T-helper 2 cell (primary cell): ENCODE measurements around the gene PILRB.
"Not testable (repeated sequence)": the region's sequence is repeated elsewhere in the genome, so short reads cannot be mapped to it uniquely, and the experiment has no call there.

Source experiments
- DNase-seq, 5 experiments: peaks; one replicate each; pipeline versions ENCODE4 v3.0.0 to v3.0.0-alpha.2; 2012 to 2022
- total RNA-seq, 2 donors: gene quantifications; one replicate each; lab custom pipeline; 2026; lab: John Stamatoyannopoulos, UW

PILRB gene
- 11.7 to 33.7 reads per million in 2 donors for total RNA-seq

DNA sequence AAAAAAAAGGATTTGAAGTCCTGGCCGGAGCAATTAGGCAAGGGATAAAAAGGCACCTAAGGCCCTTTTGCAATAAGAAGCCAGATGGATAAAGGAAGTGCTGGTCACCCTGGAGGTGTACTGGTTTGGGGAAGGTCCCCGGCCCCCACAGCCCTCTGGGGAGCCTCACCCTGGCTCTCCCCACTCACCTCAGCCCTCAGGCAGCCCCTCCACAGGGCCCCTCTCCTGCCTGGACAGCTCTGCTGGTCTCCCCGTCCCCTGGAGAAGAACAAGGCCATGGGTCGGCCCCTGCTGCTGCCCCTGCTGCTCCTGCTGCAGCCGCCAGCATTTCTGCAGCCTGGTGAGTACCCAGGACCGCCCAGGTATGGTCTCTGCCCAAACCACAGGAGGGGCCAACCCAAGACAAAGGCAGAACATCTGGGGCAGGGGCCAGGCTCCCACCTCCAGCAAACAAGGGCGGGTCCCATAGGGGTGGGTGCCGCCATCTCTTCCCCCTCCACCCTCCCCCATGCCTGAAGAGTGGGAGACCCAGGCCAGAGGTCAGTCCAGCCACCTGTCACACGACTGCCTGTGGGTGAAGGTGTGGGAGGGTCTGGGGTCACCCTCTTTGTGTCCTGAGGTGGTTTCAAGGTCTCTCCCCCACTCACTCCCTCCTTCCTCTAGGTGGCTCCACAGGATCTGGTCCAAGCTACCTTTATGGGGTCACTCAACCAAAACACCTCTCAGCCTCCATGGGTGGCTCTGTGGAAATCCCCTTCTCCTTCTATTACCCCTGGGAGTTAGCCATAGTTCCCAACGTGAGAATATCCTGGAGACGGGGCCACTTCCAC lies at the start of gene PILRB:
TSS of gene PILRB (plus strand) at position 91 of the 830 bp plus-strand sequence. CDS start at position 277, 186 bp downstream.
- DNase-seq: no peak

DNA sequence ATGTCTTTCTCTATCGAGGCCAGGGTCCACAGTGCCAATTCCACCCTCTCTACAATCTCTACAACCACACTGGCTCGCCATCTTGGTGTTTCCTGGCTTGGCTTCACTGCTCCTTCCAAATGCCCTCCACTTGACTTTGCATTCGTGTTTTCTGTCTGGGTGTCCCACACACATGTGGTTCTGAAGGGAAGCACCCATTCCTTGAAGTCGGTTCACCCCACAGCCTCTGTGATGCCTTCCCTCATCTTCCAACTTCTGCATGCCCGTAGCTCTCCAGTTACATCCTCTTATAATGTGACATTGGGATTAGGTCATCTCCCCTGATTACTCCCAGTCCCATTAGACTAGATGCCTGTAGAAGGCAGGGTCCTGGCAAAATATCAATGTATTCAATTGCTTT lies 39.6 kb upstream of the PILRB start:
- not testable (repeated sequence) for DNase-seq

DNA sequence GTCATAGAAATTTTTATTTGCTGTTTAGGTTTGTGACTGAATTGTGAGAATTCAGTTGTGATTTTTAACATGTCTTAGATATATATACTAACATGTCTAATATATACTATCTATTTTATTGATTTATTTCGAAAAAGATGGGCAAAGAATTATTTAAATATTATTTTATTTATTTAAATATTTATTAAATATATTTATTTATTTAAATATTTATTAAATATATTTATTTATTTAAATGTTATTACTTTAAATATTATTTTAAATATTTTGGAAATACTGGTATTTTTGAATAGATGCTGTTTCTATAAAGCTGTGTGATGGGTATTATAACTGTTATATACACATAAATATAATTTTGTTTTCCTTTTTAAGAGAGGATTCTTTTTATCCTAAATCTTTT lies 36.3 kb upstream of the PILRB start:
- DNase-seq: not testable (repeated sequence)

DNA sequence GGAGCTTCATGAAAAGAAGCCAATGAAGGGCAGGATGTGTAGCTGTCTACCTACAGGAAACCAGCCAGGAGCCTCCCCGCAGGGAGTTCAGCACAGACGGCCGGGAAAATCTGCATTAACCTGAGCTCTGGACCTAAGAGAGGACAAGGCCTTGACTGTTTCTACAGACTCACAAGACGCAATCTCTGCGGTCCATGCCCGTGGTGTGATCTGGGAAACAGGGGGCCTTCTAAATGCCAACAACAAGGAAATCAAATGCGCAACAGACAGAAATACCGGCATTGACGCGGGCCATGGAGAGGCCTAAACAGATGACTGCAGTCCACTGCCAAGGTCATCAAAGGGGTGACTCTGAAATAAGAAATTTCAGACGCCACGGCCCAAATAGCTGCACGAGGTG lies 33.7 kb upstream of the PILRB start:
- DNase-seq: not testable (repeated sequence)

DNA sequence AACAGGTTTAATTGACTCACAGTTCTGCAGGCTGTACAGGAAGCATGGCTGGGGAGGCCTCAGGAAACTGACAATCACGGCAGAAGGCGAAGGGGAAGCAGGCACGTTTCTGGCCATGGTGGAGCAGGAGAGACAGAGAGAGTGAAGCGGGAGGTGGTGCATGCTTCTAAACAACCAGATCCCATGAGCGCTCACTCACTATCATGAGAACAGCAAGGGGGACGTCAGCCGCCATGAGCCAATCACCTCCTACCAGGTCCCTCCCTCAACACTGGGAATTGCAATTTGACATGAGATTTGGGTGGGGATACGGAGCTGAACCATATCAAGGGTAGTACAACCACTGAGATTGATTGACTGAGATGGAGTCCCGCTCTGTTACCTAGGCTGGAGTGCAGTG lies 32.2 kb upstream of the PILRB start:
- not testable (repeated sequence) for DNase-seq

DNA sequence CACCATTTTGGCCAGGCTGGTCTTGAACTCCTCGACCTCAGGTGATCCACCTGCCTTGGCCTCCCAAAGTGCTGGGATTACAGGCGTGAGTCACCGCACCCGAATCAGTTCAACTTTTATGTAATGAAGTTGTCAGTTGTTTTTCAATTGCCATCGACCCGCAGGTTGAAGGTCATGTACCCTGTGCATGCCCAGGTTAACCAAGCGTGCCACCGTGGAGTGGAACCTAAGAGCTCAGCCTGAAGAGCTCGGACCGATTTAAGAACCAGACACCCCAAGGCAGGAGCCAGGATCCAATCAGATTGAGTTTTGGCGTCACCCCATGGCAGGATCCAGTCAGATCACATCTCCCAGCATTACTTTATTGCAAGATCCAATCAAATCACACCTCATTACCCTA lies 31.0 kb upstream of the PILRB start:
- DNase-seq: not testable (repeated sequence)

DNA sequence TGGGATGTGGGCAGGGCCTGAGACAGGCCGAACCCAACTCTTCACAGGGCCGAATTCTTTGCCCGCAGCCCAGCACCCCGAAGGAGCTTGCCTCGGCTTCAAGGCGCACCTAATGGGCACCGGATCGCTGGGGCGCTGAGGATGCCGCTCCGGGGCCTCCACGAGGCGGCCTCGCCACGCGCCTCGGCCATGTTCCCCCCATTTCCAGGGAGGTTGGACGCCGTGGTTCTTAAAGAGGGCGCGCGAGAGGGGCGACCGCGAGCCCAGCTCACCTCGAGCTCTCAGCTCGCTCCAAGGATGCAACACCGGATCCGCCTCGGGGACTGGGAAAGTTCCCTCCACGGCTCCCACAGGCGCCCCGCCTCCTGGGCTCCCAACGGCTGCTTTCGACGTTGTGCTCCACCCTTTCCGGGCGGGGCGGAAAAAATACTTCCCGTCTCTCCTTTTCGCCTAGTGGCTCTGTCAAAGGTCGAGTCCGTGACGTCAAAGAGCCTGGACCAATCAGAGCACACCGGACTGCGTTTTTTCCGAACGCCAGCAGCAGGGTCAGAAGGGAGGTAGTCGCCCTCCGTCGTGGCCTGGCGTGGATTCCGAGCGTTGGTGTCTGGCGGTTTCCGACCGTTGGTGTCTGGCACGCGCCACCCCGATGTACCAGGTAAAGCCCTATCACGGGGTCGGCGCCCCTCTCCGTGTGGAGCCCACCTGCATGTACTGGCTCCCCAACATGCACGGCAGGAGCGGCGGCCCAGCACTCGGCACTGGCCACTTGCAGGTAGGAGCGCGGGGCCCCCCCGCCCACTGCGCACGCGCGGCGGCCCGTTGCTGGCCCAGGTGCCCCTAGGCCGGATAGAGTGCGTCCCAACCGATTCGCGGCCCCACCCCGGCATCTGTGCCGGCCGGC lies 22.1 kb upstream of the PILRB start:
- DNase-seq: peak; percentile 76 to 90 (median 83)

DNA sequence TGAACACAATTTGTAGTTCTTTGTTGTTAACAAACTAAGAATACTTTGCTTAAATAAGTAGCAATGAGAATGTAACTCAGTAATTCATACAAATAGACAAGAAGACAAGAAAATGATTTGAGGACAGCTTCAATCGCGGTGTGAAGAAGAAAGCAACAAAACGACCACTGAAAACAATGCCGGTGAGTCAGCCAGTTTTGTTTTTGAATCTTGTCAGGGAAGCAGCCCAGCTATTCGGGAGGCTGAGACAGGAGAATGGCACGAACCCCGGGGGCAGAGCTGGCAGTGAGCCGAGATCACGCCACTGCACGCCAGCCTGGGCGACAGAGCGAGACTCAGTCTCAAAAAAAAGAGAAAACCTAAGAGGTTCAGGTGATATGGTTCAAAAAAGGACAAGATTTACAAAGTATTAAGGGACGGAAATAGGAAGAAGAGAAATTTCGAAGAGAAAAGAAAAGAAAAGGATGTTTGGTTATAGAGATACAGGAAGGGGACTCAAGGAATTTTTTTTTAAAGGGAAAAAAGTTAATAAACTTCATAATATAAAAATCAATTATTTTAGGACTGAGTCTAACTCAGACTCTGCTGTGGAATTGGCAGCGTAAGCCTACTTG lies 19.7 kb upstream of the PILRB start:
- not testable (repeated sequence) for DNase-seq

DNA sequence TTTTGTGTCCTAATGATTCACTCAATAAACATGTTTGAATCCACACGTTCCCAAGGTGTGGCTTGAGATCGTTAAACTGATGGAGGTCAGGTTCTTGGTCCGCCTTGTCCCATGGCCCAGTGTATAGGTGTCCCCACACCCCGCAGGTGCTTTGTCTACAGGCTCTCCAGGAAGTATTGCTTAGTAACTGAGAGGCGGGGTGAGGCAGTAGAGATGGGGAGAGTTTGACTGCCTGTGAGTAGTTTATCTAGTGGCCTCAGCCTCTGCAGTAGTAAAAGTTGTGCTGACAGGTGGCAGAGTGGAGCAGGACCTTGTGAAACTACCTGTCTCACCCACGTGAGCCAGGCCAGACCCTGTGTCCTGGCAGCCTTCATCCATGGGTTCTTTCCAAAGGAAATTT lies 16.6 kb upstream of the PILRB start:
- not testable (repeated sequence) for DNase-seq

DNA sequence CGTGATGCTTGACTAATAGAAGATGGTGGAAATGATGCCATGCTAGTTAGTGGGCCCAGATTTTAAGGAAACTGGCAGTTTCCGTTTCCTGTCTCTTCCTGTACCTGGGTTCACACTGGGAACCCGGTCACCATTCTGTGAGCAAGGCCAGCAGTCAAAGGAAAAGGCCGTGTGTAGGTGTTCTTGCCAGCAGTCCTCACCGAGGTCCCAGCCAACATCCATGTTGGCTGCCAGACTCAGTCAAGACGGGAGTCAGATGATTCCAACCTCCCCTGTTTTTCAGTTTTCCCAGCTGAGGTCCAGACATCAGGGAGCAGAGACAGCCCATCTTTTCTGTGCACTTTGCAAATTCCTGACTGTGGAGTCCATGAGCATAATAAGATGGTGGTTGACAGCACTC lies 15.2 kb upstream of the PILRB start:
- no peak for DNase-seq

DNA sequence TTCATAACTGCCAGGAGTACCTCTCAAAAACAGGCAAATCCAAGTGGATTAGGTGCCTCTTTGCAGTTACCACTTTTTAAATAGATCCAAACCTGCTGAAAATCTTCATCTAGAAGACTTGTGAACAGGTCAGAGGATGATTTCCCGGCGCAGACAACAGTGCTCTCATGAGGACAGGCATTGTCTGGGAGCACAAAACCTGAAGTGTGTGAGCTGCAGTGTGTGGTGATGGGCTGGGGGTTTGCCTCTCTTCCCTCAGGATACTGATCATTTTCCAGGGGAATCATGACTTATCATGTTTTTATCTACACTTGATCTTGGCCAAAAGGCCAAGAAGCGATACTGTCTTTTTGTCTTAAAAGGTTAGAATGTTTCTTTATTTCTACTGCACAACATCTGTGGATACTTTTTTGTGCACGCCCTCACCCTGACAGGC lies 13.8 kb upstream of the PILRB start:
- not testable (repeated sequence) for DNase-seq

DNA sequence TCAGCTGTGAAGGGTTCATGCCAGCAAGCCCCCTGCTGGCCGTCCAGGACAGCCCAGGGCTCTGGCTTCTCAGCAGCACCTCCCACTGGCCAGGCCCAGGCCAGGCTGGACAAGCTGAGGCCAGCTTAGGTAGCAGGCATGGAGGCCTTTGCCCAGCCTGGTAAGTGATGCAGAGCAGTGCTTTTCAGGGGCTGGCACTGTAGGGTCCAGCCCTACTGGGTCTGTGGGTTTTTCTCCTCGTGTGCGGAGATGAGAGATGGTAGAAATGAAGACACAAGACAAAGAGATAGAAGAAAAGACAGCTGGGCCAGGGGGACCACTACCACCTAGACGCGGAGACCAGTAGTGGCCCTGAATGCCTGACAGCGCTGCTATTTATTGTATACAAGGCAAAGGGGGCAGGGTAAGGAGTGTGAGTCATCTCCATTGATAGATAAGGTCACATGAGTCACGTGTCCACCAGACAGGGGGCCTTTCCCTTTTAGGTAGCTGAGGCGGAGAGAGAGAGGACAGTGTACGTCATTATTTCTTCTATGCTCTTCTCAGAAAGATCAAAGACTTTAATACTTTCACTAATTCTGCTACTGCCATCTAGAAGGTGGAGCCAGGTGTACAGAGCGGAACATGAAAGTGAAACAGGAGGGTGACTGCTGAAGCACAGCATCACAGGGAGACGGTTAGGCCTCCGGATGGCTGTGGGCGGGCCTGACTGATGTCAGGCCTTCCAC lies 13.2 kb upstream of the PILRB start:
- peak; percentile 52 to 97 (median 80) for DNase-seq

DNA sequence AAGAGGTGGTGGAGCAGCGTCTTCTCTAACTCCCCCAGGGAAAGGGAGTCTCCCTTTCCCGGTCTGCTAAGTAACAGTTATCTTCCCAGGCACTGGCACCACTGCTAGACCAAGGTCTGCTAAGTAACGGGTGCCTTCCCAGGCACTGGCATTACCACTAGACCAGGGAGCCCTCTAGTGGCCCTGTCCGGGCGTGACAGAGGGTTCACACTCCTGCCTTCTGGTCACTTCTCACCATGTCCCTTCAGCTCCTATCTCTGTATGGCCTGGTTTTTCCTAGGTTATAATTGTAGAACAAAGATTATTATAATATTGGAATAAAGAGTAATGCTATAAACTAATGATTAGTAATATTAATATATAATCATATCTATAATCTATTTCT lies 12.6 kb upstream of the PILRB start:
- DNase-seq: peak; percentile 22 to 61 (median 54)

DNA sequence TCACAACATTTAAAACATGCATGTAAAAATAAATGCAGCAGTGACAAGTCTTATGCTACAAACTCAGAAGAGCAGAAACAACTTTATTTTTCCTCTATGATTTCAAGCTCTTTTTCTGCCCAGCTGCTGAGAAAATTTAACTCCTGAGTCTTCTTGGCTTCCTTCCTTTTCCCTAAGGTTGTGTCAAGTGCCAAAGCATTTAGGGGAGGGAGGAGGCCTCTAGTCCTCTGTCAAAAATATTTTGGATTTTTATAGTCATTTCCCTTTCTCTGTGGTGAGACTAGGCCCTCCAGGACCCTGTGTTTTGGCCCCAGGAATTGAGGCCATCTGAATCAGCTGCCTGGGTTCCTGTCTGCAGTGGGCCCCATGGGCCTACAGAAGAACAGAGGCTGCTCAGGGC lies 11.0 kb upstream of the PILRB start:
- no peak for DNase-seq

DNA sequence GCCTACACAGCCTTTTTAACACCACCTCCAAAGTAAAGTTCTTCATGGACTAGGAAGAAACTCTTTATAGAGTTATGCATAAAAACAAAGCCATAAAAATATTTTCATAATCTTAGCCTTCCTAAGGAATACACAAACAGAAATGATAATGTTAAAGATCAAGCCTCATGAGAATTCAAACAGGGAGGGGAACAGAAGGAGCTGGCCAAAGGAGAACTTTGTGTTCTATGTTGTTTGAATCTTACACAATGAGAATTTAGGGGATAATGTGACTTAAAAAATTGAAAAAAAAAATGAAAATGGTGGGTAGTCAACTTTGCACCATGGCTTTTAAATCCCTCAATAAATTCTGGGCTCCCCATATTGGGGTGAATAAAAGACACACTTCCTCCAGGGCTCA lies 9.1 kb upstream of the PILRB start:
- DNase-seq: no peak

DNA sequence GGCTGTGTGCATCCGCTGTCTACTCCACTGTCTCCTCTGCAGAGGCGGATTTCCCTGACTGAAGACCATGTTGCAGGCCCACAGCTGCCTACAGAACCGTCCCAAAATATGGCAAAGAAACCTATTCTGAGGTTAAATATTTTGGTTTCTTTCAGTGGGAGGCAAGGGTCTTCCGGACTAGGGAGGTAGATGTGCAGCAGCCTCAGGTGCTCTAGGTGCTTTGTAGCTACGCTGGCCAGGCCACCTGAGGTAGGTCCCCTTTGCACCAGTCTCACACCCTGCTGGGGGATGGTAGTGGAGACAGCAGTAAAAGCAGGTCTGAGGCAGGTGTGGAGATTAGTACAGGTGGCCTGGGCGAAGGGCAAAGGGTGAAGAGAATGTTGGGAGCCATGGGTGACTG lies 8.2 kb upstream of the PILRB start:
- no peak for DNase-seq

DNA sequence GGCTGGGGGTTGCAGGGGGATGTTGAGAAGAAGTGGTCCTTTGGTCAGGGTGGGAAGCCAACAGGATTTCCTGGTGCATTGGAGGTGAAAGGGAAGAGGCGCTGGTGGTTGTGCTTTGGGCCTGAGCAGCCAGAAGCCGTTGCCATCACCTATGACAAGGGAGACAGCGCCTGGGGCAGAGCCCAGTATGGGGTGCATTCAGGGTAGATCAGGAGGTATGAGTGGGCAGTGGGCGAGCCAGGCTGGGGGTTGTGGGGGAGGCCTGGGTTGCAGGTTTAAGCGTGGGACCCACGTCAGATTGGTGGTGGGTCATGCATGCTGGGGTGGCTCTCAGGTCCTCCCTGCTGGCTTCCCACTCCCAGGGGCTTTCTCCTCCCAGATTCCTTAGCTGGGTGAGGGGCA lies 6.3 kb upstream of the PILRB start:
- DNase-seq: no peak

DNA sequence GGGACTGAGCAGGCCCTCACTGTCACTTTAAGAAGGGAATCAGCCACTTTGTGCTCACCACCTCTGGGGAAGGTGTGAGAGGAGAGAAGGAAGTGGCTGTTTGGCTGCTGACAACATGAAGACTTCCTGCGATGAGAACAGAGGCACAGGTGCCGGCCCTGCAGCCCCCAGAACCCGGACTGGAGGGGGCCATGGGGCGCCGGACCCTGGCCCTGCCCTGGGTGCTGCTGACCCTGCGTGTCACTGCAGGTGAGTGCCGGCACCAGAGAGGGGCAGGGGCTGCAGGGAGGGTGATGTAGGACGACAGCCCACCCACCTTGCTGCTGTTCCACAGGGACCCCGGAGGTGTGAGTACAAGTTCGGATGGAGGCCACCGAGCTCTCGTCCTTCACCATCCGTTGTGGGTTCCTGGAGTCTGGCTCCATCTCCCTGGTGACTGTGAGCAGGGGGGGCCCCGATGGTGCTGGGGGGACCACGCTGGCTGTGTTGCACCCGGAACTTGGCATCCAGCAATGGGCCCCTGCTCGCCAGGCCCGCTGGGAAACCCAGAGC lies 5.6 kb upstream of the PILRB start:
- peak in 1 of 5 experiments; percentile 51 for DNase-seq

DNA sequence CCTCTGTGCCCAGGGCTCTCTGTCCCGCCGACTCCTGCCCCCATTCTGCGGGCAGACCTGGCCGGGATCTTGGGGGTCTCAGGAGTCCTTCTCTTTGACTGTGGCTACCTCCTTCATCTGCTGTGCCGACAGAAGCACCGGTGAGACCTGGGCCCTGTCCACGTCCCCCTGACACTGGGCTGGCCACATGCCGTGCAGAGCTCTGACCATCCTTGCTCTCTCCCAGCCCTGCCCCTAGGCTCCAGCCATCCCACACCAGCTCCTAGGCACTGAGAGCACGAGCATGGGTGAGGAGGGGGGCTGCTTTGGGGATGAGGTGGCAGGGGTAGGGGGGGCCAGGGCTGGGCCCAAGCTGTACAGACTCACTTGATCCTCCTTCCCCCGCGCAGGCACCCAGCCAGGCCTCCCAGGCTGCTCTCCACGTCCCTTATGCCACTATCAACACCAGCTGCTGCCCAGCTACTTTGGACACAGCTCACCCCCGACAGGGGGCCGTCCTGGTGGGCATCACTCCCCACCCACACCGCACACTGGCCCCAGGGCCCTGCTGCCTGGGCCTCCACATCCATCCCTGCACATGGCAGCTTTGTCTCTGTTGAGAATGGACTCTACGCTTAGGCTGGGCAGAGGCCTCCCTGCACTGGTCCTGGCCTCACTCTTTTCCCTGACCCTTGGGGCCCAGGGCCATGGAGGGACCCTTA lies 4.8 kb upstream of the PILRB start:
- DNase-seq: no peak

DNA sequence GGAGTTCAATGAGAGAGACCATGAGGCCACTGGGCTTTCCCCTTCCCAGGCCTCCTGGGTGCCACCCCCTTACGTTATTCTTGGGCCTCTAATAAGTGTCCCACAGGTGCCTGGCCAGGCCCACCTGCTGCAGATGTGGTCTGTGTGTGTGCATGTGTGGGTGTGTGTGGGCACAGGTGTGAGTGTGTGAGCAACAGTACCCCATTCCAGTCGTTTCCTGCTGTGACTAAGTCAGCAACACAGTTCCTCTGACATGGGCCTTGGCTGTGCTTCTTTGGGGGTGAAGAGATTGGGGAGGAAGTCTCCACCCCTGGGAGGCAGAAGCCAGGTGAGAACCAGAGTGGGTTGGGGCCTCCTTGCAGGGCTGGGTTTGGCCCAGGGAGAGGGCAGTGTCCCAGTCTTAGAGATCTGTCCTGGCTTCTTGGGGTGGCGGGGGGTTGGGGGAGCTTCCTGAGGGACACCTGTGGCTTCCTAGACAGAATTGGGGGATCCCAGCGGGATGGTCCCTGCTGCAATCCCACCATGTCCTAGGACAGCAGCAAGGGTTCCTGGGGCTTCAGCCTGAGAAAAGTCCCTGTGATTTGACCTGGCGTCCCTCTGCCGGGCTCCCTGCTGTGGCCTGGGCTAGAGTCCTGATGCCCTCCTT lies 4.1 kb upstream of the PILRB start:
- DNase-seq: peak in 1 of 5 experiments; percentile 50
